Measurements from ENCODE around the gene NT5M. TPM values are rescaled to one million over a fixed set of nuclear protein-coding genes. Genes with fewer than 3 reads are reported as not detected.
"Not testable (repeated sequence)": the region's sequence is repeated elsewhere in the genome, so short reads cannot be mapped to it uniquely, and the experiment has no call there.

NT5M gene
- total RNA-seq, 1 donor from 2014 or later = 1.9 TPM

GRCh38 chr17:17297217-17297616, 6.0 kb upstream of the NT5M start:
- Histone ChIP-seq H3K27ac (no peak overlapping the region), H3K27me3 (no peaks in the 10 kb centered on the region), H3K4me3 (no peak overlapping the region), H3K4me1 (peaks cover 8% of the 10 kb centered on the region), H3K36me3 (no peaks in the 10 kb centered on the region), H3K9me3 (no peaks in the 10 kb centered on the region)
- ATAC-seq (no peak), DNase-seq (no peak)
- no peak for TF ChIP-seq CTCF (IDR thresholded peaks at IDR 0.05)
- intact Hi-C loops (cut with DNase I) = no loop called here

- intact Hi-C loops (cut with DNase I) = no loop called here
- H3K4me1 ChIP-seq = peaks cover 8% of the 10 kb centered on the region
- no peaks in the 10 kb centered on the region for H3K36me3 ChIP-seq
- DNase-seq = no peak
- no peak for TF ChIP-seq CTCF (IDR thresholded peaks at IDR 0.05)
- H3K9me3 ChIP-seq = no peaks in the 10 kb centered on the region
- H3K27ac ChIP-seq = no peak overlapping the region
- H3K27me3 ChIP-seq = no peaks in the 10 kb centered on the region
- ATAC-seq = no peak
- no peak overlapping the region for H3K4me3 ChIP-seq
Measured at GRCh38 chr17:17298108-17298507, 5.1 kb upstream of the NT5M start.

DNA sequence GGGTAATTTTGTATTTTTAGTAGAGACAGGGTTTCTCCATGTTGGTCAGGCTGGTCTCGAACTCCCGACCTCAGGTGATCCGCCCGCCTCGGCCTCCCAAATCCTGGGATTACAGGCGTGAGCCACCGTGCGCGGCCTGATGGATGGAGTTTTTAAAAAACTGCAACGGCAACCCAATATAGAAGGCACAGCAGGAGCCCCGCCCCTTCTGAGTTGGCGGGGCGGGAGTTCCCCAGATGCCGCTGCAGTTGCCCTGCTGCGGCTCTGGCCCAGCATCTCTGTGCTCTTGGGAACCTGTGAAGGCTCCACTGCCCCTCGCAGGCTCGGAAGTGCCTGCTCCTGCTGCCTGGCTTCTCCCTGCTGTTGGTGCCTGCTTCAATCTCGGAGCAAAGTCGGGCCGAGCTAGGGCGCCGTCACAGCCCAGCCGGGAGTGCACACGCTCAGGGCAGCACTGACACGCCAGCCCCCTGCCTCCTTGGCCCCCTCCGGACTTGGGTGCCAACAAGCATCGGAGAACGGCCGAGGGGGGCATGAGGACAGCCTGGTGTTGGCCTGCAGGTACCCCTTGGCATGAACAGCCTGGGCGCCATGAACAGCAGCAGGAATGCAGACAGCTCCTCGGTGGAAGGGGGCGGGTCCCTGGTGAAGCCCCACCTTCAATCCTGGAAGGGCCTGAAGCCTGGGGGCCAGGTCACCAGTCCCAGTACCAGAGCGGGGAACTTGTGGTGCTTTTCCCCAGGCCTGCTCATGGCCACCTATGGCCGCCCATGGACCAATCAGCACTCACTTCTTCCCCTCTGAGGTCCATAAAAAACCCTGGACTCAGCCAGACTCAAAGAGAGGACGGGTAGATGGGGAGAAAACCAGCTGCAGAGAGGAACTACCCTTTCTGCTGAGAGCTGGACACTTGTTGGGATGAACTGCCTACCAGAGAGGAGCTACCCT, 2.3 kb upstream of the NT5M start:
- Histone ChIP-seq H3K4me1 (peaks cover 23% of the 10 kb centered on the region), H3K27ac (no peak overlapping the region), H3K4me3 (peak overlapping the region; percentile 35), H3K36me3 (no peaks in the 10 kb centered on the region), H3K9me3 (no peaks in the 10 kb centered on the region), H3K27me3 (no peaks in the 10 kb centered on the region)
- peak; percentile 69 for ATAC-seq
- peak; percentile 73 for DNase-seq
- no peak for TF ChIP-seq CTCF (IDR thresholded peaks at IDR 0.05)
- intact Hi-C loops (cut with DNase I) = no loop called here

DNA sequence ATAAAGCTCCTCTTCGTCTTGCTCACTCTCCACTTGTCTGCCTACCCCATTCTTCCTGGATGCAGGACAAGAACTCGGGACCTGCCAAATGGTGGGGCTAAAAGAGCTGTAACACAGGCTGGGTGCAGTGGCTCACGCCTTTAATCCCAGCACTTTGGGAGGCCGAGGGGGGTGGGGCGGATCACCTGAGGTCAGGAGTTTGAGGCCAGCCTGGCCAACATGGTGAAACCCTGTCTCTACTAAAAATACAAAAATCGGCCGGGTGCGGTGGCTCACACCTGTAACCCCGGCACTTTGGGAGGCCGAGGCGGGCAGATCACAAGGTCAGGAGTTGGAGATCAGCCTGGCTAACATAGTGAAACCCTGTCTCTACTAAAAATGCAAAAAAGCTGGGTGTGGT, 1.5 kb upstream of the NT5M start:
- H3K27ac ChIP-seq; intact Hi-C loops (cut with DNase I); H3K4me3 ChIP-seq; ATAC-seq; DNase-seq; H3K36me3 ChIP-seq; H3K9me3 ChIP-seq; H3K27me3 ChIP-seq: not testable (repeated sequence)
- peaks cover 23% of the 10 kb centered on the region for H3K4me1 ChIP-seq

DNA sequence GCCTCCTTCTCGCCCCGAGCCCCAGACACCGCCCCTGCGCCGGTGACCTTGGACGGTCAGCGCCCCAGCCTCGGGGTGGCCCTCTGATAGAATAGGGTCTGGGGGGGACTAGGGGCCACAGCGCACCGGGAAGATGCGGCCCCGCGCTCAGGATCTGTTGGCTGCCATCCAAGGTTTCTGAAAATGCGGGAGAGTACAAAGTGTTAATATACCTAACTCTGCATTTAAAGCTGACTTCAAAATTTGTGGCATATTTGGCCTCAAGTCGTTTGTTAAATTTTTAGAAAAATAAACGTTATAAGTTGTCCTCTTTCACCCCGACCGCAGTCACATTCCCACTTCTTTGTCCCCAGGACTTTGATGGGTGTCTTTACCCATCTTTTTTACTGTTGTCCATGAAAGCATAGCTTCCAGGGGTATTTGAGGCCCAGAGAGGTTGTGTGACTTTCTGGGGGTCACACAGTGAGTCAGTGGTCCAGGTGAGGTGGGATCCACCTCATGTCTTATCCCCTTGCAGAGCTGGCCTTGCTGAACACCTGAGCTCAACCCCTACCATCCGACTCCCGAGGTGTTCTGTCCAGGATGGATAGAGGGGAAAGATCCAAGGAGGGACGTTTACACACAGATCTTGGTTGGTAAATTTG, 796 bp downstream of the NT5M start:
- Histone ChIP-seq H3K27me3 (no peaks in the 10 kb centered on the region), H3K9me3 (no peaks in the 10 kb centered on the region), H3K27ac (peak overlapping the region; percentile 14), H3K4me3 (peak overlapping the region; percentile 58), H3K4me1 (peaks cover 23% of the 10 kb centered on the region), H3K36me3 (no peaks in the 10 kb centered on the region)
- intact Hi-C loops (cut with DNase I) = no loop called here
- no peak for TF ChIP-seq CTCF (IDR thresholded peaks at IDR 0.05)
- DNase-seq = no peak
- no peak for ATAC-seq

DNA sequence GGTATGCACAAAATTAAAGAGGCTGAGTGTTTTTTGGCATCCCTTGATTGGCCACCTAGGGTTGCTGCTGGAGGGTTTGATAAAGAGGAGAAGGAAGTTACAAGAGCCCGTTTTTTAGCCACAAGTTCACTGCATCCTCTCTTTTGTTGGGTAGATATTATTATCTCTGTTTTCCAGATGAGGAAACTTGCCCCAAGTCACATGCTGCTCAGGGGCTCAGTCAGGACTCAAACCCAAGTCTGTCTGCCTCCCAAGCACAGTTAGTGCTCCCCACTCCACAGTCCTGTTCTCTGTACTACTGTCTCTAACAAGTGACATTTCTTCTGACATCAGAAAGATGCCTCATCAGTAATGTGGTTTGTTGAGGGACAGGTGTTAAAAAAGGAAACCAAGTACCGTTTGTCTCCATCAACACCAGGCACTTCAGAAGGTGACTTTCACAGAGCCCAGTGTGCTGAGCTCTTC, 1.4 kb downstream of the NT5M start:
- no peak for ATAC-seq
- Histone ChIP-seq H3K9me3 (no peaks in the 10 kb centered on the region), H3K4me1 (peaks cover 23% of the 10 kb centered on the region), H3K27me3 (no peaks in the 10 kb centered on the region), H3K4me3 (no peak overlapping the region), H3K27ac (no peak overlapping the region), H3K36me3 (no peaks in the 10 kb centered on the region)
- intact Hi-C loops (cut with DNase I) = no loop called here
- TF ChIP-seq CTCF (IDR thresholded peaks at IDR 0.05) = no peak
- DNase-seq = no peak

All from upper lobe of right lung (tissue), 1 donor.